Panc1 (cell line): Measurements from ENCODE around the gene TMPRSS3. TPM values are rescaled to one million over a fixed set of nuclear protein-coding genes. Genes with fewer than 3 reads are reported as not detected.

Source experiments
- ATAC-seq: fragments of 200-7000 bp; cut with Tn5 transposase; 2 replicates; pipeline ENCODE4 v1.9.1; 2020; ENCODE audit warnings: mild to moderate bottlenecking, moderate library complexity
- BruUV-seq: library from RNA; stranded (reverse); fragments of 400-500 nt; replicated peaks from 2 replicates; lab custom pipeline; 2021; lab: Mats Ljungman, UMichigan
- CTCF ChIA-PET: fragments of 300-600 bp; sonication (Branson Sonifier 250); formaldehyde crosslinking; loops from one replicate; lab custom pipeline; 2022; ENCODE audit warnings: antibody characterized with exemption; lab: Charles Lee
- POLR2A ChIA-PET: fragments of 300-600 bp; sonication (Branson Sonifier 250); formaldehyde crosslinking; loops from one replicate; lab custom pipeline; 2022; ENCODE audit warnings: antibody characterized with exemption; lab: Charles Lee
- DNase-seq: peaks from one replicate; pipeline ENCODE4 v3.0.0-alpha.2; 2010; ENCODE audit warnings: low read depth, low spot score
- H3K27ac ChIP-seq: 2 replicates; pipeline ENCODE4 v1.5.1; 2011; ENCODE audit warnings: mild to moderate bottlenecking, low read length, inconsistent platforms
- H3K27me3 ChIP-seq: fragments of 200-500 bp; sonication (Bioruptor generic); 2 replicates; pipeline ENCODE4 v1.6.0; 2014; ENCODE audit warnings: low read length, inconsistent platforms; ENCODE audit not compliant: control insufficient read depth, insufficient read depth
- H3K36me3 ChIP-seq: fragments of 200-500 bp; sonication (Bioruptor generic); 2 replicates; pipeline ENCODE4 v1.5.1; 2014; ENCODE audit warnings: inconsistent platforms, mild to moderate bottlenecking, low read length, moderate library complexity; ENCODE audit not compliant: control insufficient read depth, insufficient read depth
- H3K4me1 ChIP-seq: 2 replicates; pipeline ENCODE4 v1.5.1; 2011; ENCODE audit warnings: inconsistent platforms, mild to moderate bottlenecking, low read length, moderate library complexity; ENCODE audit not compliant: control insufficient read depth, insufficient read depth
- H3K4me3 ChIP-seq, 2 experiments: 2 replicates each; pipeline ENCODE4 v1.5.1; 2011 to 2012; ENCODE audit warnings: low read depth in 2 of 2, low read length in 2 of 2, mild to moderate bottlenecking in 2 of 2, inconsistent platforms in 1 of 2, moderate library complexity in 1 of 2
- H3K9me3 ChIP-seq: fragments of 200-500 bp; sonication (Bioruptor generic); 2 replicates; pipeline ENCODE4 v1.5.1; 2014; ENCODE audit warnings: low read depth, mild to moderate bottlenecking, inconsistent platforms, low read length, moderate library complexity; ENCODE audit not compliant: control insufficient read depth, insufficient read depth
- POLR2AphosphoS5 ChIP-seq: IDR thresholded peaks from 2 replicates; pipeline ENCODE4 v1.6.1; 2012; ENCODE audit warnings: mild to moderate bottlenecking, low read depth, low read length, moderate library complexity
- SIN3A ChIP-seq: IDR thresholded peaks from 2 replicates; pipeline ENCODE4 v1.6.1; 2012; ENCODE audit warnings: low read depth, mild to moderate bottlenecking, low read length, moderate library complexity, borderline replicate concordance; ENCODE audit not compliant: insufficient read depth
- TCF7L2 ChIP-seq: IDR thresholded peaks from 2 replicates; pipeline ENCODE4 v1.6.1; 2011; ENCODE audit warnings: mild to moderate bottlenecking, low read depth, low read length, inconsistent platforms
- in situ Hi-C: cut with HindIII; loops from 2 replicates; pipeline ENCODE4 v1.10.0; 2016; ENCODE audit warnings: low sequenced_read_pairs, low pct_unique_long_range_greater_than_20kb
- intact Hi-C: fragments of 100-400 bp; cut with micrococcal nuclease; formaldehyde crosslinking; loops from one replicate; pipeline ENCODE4 v1.10.0; 2022; ENCODE audit not compliant: unreplicated experiment
- total RNA-seq: library from RNA; stranded (reverse); gene quantifications from one replicate; pipeline ENCODE4 v1.2.1, GENCODE V29; 2021; ENCODE audit not compliant: unreplicated experiment
- TF ChIP-seq, protein P1 (sequence below), 2 experiments: IDR thresholded peaks; 2 replicates each; pipeline ENCODE4 v1.6.1; 2011 to 2012; ENCODE audit warnings: low read depth in 2 of 2, control low read depth in 1 of 2, low read length in 1 of 2, mild to moderate bottlenecking in 1 of 2, moderate library complexity in 1 of 2; ENCODE audit not compliant: insufficient read depth in 1 of 2
- TF ChIP-seq, protein P2 (sequence below): fragments of 450-650 bp; IDR thresholded peaks from 2 replicates; pipeline ENCODE4 v1.5.1; 2017; ENCODE audit warnings: mild to moderate bottlenecking

The TMPRSS3 gene
- total RNA-seq, 1 experiment from 2014 or later: not detected

GRCh38 chr21:42423685-42424084 is 27.8 kb upstream of the TMPRSS3 start:
- DNase-seq (no peak), ATAC-seq (no peak)
- in situ Hi-C loops (no loop called here), intact Hi-C loops (no loop called here)
- Histone ChIP-seq H3K4me1 (no peaks in the 10 kb centered on the region), H3K9me3 (no peaks in the 10 kb centered on the region), H3K27me3 (no peaks in the 10 kb centered on the region; the same call in 1 of the 2 replicates), H3K27ac (no peak overlapping the region), H3K36me3 (no peaks in the 10 kb centered on the region), H3K4me3 (no peak overlapping the region)
- no peak for TF ChIP-seq SIN3A
- TF ChIP-seq, protein P1, sequence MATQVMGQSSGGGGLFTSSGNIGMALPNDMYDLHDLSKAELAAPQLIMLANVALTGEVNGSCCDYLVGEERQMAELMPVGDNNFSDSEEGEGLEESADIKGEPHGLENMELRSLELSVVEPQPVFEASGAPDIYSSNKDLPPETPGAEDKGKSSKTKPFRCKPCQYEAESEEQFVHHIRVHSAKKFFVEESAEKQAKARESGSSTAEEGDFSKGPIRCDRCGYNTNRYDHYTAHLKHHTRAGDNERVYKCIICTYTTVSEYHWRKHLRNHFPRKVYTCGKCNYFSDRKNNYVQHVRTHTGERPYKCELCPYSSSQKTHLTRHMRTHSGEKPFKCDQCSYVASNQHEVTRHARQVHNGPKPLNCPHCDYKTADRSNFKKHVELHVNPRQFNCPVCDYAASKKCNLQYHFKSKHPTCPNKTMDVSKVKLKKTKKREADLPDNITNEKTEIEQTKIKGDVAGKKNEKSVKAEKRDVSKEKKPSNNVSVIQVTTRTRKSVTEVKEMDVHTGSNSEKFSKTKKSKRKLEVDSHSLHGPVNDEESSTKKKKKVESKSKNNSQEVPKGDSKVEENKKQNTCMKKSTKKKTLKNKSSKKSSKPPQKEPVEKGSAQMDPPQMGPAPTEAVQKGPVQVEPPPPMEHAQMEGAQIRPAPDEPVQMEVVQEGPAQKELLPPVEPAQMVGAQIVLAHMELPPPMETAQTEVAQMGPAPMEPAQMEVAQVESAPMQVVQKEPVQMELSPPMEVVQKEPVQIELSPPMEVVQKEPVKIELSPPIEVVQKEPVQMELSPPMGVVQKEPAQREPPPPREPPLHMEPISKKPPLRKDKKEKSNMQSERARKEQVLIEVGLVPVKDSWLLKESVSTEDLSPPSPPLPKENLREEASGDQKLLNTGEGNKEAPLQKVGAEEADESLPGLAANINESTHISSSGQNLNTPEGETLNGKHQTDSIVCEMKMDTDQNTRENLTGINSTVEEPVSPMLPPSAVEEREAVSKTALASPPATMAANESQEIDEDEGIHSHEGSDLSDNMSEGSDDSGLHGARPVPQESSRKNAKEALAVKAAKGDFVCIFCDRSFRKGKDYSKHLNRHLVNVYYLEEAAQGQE (IDR thresholded peaks at IDR 0.05; ENCODE audit: insufficient read depth in 1 of 2, low read depth in 2 of 2, low read length in 1 of 2): no peak
- no peak for TF ChIP-seq POLR2AphosphoS5
- TF ChIP-seq TCF7L2: no peak
- TF ChIP-seq, protein P2, sequence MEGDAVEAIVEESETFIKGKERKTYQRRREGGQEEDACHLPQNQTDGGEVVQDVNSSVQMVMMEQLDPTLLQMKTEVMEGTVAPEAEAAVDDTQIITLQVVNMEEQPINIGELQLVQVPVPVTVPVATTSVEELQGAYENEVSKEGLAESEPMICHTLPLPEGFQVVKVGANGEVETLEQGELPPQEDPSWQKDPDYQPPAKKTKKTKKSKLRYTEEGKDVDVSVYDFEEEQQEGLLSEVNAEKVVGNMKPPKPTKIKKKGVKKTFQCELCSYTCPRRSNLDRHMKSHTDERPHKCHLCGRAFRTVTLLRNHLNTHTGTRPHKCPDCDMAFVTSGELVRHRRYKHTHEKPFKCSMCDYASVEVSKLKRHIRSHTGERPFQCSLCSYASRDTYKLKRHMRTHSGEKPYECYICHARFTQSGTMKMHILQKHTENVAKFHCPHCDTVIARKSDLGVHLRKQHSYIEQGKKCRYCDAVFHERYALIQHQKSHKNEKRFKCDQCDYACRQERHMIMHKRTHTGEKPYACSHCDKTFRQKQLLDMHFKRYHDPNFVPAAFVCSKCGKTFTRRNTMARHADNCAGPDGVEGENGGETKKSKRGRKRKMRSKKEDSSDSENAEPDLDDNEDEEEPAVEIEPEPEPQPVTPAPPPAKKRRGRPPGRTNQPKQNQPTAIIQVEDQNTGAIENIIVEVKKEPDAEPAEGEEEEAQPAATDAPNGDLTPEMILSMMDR: no peak
- CTCF ChIA-PET: no interaction called here
- POLR2A ChIA-PET: no interaction called here
- no TSS peak for BruUV-seq

GRCh38 chr21:42423197-42423675 is 27.4 kb upstream of the TMPRSS3 start:
- no TSS peak for BruUV-seq
- intact Hi-C loops (no loop called here), in situ Hi-C loops (no loop called here)
- no peak for ATAC-seq
- Histone ChIP-seq H3K36me3 (no peaks in the 10 kb centered on the region), H3K27me3 (no peaks in the 10 kb centered on the region; the same call in 1 of the 2 replicates), H3K9me3 (no peaks in the 10 kb centered on the region), H3K4me3 (no peak overlapping the region), H3K4me1 (no peaks in the 10 kb centered on the region), H3K27ac (no peak overlapping the region)
- ChIA-PET CTCF (no interaction called here), POLR2A (no interaction called here)
- DNase-seq: no peak
- TF ChIP-seq, protein P2: no peak
- TF ChIP-seq POLR2AphosphoS5: no peak
- TF ChIP-seq TCF7L2: no peak
- TF ChIP-seq, protein P1 (IDR thresholded peaks at IDR 0.05; ENCODE audit: insufficient read depth in 1 of 2, low read depth in 2 of 2, low read length in 1 of 2): no peak
- TF ChIP-seq SIN3A: no peak
